HG03045 (cell line): ENCODE measurements around the gene ARMC9.
"Not testable (repeated sequence)": the region's sequence is repeated elsewhere in the genome, so short reads cannot be mapped to it uniquely, and the experiment has no call there.

Source experiments
- ATAC-seq: cut with Tn5 transposase; IDR thresholded peaks from one replicate; pipeline ENCODE4 v1.9.1; 2021; ENCODE audit warnings: mild to moderate bottlenecking, moderate library complexity; ENCODE audit not compliant: unreplicated experiment

ARMC9 gene

GRCh38 chr2:231395188-231396057 lies 197.0 kb downstream of the ARMC9 start, which contains the start of gene B3GNT7:
B3GNT7 (plus strand) TSS chr2:231395710; CDS start chr2:231395804, 94 bp downstream.
- ATAC-seq, result no peak

GRCh38 chr2:231396058-231396821 lies 197.8 kb downstream of the ARMC9 start:
- ATAC-seq, result no peak

DNA sequence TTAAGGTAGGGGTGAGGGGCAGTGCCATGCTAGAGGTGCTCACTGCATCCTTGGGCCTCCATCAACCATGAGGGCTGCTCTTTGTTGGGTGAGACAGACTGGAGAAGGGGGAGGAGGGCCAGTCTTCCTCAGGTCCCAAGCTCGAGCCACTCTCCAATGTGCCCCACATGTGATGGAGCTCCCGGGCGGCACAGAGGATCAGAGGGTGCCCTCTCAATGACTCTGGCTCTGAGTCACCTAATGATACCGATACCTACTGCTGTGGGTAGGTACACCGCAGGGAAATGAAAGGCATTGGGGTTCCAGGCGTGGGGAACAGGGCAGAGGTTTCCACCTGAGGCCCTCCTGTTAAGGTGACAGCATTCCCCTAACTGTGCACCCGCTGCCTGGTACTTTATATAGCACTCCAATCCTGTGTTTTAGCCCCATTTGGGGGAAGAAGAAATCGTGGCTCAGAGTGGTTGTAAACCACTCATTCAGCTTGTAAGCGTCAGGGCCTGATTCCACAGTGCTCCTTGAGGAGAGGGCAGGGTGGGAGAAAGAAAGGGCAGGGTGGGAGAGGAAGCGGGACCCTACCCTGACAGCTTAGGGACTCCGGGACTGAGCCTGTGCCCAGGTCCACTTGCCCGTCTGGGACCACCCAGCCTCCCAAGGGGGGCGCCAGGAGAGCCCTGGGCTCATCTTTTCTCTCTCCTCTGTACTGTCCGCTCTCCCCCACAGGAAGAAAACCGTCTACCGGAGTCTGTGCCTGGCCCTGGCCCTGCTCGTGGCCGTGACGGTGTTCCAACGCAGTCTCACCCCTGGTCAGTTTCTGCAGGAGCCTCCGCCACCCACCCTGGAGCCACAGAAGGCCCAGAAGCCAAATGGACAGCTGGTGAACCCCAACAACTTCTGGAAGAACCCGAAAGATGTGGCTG lies 198.8 kb downstream of the ARMC9 start:
- no peak for ATAC-seq

DNA sequence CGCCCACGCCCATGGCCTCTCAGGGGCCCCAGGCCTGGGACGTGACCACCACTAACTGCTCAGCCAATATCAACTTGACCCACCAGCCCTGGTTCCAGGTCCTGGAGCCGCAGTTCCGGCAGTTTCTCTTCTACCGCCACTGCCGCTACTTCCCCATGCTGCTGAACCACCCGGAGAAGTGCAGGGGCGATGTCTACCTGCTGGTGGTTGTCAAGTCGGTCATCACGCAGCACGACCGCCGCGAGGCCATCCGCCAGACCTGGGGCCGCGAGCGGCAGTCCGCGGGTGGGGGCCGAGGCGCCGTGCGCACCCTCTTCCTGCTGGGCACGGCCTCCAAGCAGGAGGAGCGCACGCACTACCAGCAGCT lies 199.5 kb downstream of the ARMC9 start:
- ATAC-seq, result no peak

DNA sequence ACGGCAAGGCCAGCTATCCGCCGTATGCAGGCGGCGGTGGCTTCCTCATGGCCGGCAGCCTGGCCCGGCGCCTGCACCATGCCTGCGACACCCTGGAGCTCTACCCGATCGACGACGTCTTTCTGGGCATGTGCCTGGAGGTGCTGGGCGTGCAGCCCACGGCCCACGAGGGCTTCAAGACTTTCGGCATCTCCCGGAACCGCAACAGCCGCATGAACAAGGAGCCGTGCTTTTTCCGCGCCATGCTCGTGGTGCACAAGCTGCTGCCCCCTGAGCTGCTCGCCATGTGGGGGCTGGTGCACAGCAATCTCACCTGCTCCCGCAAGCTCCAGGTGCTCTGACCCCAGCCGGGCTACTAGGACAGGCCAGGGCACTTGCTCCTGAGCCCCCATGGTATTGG lies 200.2 kb downstream of the ARMC9 start:
- no peak for ATAC-seq

GRCh38 chr2:231399046-231399852 lies 200.8 kb downstream of the ARMC9 start:
- ATAC-seq, result no peak

DNA sequence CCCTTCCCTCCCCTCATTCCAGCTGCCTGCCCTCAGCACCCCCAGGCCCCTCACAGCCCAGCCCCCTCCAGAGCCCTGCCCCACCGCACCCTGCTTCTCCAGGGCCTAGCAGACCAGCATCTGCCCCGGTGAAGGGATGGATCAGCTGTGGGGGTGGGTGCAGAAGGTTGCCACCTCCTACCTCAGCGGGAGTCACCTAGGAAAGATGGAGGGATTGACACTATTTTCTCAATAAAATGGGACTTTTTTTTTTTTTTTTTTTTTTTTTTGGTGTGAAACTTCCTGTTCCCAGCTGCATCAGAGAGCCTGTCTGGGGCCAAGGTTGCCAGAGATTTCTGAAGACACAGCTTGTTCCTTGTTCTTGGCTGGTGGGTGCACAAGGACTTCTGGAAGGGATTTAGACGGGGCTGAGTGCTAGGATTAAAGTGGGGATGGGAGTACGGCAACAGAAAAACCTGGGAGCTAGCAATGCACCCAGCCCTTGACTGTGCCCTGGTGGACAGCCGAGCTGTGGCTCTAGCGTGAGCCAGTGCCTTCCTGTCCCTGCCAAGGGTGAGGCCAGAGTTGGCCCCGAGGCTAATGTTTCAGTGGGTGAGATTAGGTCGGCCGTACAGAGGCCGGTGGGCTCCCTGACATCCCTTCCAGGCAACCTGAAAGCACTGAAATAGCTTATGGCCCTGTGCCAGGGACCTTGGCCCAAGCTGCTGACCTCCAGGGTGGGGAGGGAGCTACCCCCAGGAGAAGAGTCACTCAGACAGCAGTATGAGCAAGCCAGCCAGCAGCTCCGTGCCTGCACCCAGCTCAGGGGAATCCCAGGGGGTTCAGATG lies 201.6 kb downstream of the ARMC9 start:
- ATAC-seq, result no peak

DNA sequence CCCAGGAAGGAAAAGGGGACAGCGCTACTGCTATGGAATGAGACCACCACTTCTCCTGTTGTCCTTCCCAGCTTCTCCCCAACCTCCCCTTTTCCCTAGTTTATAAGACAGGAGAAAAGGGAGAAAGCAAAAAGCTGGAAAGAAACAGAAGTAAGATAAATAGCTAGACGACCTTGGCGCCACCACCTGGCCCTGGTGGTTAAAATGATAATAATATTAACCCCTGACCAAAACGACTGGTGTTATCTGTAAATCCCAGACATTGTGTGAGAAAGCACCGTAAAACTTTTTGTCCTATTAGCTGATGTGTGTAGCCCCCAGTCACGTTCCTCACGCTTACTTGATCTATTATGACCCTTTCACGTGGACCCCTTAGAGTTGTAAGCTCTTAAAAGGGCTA lies 202.2 kb downstream of the ARMC9 start:
- ATAC-seq, result not testable (repeated sequence)

GRCh38 chr2:231401101-231401500 lies 202.7 kb downstream of the ARMC9 start:
- ATAC-seq, result not testable (repeated sequence)

GRCh38 chr2:231403421-231404182 lies 205.2 kb downstream of the ARMC9 start:
- not testable (repeated sequence) for ATAC-seq

- ATAC-seq, result not testable (repeated sequence)
These were observed 205.8 kb downstream of the ARMC9 start for GRCh38 chr2:231404183-231404578.

GRCh38 chr2:231405601-231406367 lies 207.4 kb downstream of the ARMC9 start:
- not testable (repeated sequence) for ATAC-seq

- ATAC-seq, result not testable (repeated sequence)
These were observed 209.3 kb downstream of the ARMC9 start for GRCh38 chr2:231407686-231408085.

- ATAC-seq, result not testable (repeated sequence)
These were observed 209.9 kb downstream of the ARMC9 start for GRCh38 chr2:231408304-231408703.

GRCh38 chr2:231409776-231410175 lies 211.3 kb downstream of the ARMC9 start:
- ATAC-seq, result no peak

GRCh38 chr2:231410293-231411004 lies 212.0 kb downstream of the ARMC9 start:
- no peak for ATAC-seq

DNA sequence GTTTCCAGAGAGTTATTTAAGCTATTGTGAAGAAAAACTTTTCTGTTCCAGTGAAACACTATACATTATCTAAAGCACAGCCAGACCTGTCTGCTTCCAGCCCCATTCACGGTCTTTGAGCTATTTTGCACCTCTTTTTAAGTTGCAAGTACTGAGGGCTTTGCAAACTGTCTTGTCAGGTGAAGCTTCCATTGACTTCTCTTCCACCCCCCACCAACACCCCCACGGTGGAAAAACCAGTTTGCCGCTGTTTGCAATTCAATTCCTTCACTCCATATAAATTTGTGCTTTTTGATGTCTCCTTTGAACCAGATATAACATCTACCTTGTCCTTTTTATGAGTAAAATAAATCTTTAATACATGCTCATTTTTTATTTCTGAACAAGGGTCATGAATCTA lies 212.8 kb downstream of the ARMC9 start:
- no peak for ATAC-seq
